ENCODE results near the gene ETS2. TPM values are rescaled to one million over a fixed set of nuclear protein-coding genes. Genes with fewer than 3 reads are reported as not detected.

ETS2 gene
- total RNA-seq, 1 experiment from 2014 or later, result 132 TPM

DNA sequence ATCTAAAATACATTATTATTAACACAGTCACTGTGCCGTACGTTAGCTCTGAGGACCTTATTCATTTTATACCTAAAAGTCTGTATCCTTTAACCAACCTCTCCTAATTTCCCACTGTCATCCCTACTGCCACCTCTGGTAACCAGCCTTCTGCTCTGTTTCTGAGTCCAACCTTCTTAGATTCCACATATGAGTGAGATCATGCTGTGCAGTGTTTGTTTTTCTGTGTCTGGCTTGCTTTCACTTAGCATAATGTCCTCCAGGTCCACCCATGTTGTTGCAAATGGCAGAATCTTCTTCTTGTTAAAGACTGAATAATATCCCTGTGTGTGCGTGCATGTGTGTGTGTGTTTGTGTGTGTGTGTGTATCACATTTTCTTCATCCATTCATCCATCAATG lies 64.2 kb downstream of the ETS2 start:
- ChIA-PET CTCF (no interaction called here), POLR2A (no interaction called here)
- no TSS peak for BruUV-seq (replicated peaks)
- DNase-seq (ENCODE audit: low read depth, low spot score) (no peak), ATAC-seq (no peak)
- Histone ChIP-seq H3K4me3 (ENCODE audit: low read depth in 2 of 2, low read length in 2 of 2) (no peak overlapping the region), H3K4me1 (ENCODE audit: control insufficient read depth, insufficient read depth, low read length) (no peaks in the 10 kb centered on the region), H3K27me3 (ENCODE audit: control insufficient read depth, insufficient read depth, low read length) (no peaks in the 10 kb centered on the region), H3K36me3 (ENCODE audit: control insufficient read depth, insufficient read depth, low read length) (no peaks in the 10 kb centered on the region), H3K9me3 (ENCODE audit: control insufficient read depth, insufficient read depth, low read depth, low read length) (no peaks in the 10 kb centered on the region), H3K27ac (ENCODE audit: low read length) (no peak overlapping the region)
- in situ Hi-C loops (cut with HindIII; ENCODE audit: low pct_unique_long_range_greater_than_20kb, low sequenced_read_pairs) (no loop called here), intact Hi-C loops (cut with micrococcal nuclease; ENCODE audit: unreplicated experiment) (no loop called here)
- TF ChIP-seq POLR2AphosphoS5 (IDR thresholded peaks at IDR 0.05; ENCODE audit: low read depth, low read length) (no peak), SIN3A (IDR thresholded peaks at IDR 0.05; ENCODE audit: borderline replicate concordance, insufficient read depth, low read depth, low read length) (no peak), TCF7L2 (IDR thresholded peaks at IDR 0.05; ENCODE audit: low read depth, low read length) (no peak)
- TF ChIP-seq, protein P1, sequence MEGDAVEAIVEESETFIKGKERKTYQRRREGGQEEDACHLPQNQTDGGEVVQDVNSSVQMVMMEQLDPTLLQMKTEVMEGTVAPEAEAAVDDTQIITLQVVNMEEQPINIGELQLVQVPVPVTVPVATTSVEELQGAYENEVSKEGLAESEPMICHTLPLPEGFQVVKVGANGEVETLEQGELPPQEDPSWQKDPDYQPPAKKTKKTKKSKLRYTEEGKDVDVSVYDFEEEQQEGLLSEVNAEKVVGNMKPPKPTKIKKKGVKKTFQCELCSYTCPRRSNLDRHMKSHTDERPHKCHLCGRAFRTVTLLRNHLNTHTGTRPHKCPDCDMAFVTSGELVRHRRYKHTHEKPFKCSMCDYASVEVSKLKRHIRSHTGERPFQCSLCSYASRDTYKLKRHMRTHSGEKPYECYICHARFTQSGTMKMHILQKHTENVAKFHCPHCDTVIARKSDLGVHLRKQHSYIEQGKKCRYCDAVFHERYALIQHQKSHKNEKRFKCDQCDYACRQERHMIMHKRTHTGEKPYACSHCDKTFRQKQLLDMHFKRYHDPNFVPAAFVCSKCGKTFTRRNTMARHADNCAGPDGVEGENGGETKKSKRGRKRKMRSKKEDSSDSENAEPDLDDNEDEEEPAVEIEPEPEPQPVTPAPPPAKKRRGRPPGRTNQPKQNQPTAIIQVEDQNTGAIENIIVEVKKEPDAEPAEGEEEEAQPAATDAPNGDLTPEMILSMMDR (IDR thresholded peaks at IDR 0.05), result no peak
- TF ChIP-seq, protein P2, sequence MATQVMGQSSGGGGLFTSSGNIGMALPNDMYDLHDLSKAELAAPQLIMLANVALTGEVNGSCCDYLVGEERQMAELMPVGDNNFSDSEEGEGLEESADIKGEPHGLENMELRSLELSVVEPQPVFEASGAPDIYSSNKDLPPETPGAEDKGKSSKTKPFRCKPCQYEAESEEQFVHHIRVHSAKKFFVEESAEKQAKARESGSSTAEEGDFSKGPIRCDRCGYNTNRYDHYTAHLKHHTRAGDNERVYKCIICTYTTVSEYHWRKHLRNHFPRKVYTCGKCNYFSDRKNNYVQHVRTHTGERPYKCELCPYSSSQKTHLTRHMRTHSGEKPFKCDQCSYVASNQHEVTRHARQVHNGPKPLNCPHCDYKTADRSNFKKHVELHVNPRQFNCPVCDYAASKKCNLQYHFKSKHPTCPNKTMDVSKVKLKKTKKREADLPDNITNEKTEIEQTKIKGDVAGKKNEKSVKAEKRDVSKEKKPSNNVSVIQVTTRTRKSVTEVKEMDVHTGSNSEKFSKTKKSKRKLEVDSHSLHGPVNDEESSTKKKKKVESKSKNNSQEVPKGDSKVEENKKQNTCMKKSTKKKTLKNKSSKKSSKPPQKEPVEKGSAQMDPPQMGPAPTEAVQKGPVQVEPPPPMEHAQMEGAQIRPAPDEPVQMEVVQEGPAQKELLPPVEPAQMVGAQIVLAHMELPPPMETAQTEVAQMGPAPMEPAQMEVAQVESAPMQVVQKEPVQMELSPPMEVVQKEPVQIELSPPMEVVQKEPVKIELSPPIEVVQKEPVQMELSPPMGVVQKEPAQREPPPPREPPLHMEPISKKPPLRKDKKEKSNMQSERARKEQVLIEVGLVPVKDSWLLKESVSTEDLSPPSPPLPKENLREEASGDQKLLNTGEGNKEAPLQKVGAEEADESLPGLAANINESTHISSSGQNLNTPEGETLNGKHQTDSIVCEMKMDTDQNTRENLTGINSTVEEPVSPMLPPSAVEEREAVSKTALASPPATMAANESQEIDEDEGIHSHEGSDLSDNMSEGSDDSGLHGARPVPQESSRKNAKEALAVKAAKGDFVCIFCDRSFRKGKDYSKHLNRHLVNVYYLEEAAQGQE (IDR thresholded peaks at IDR 0.05; ENCODE audit: insufficient read depth in 1 of 2, low read depth in 2 of 2, low read length in 1 of 2), result no peak
